GM19023 (cell line): ENCODE measurements around the gene MYG1.

Source experiments
- ATAC-seq: cut with Tn5 transposase; IDR thresholded peaks from one replicate; pipeline ENCODE4 v1.9.1; 2021; ENCODE audit warnings: mild to moderate bottlenecking, moderate library complexity; ENCODE audit not compliant: unreplicated experiment

The MYG1 gene

GRCh38 chr12:53299454-53300180 lies at the start of gene MYG1:
Gene MYG1, plus strand, starts transcription at chr12:53299695. Its CDS starts 43 bp downstream, at chr12:53299738.
- ATAC-seq, result peak; percentile 75

- peak; percentile 78 for ATAC-seq
These were observed 47.8 kb upstream of the MYG1 start for GRCh38 chr12:53251477-53252348.

- no peak for ATAC-seq
These were observed 47.1 kb upstream of the MYG1 start for GRCh38 chr12:53252349-53252916.

GRCh38 chr12:53253298-53253697 lies 46.2 kb upstream of the MYG1 start:
- ATAC-seq, result no peak

- no peak for ATAC-seq
These were observed 44.5 kb upstream of the MYG1 start for GRCh38 chr12:53254816-53255545.

- ATAC-seq, result no peak
These were observed 43.5 kb upstream of the MYG1 start for GRCh38 chr12:53255996-53256395.

GRCh38 chr12:53258541-53259539 lies 40.7 kb upstream of the MYG1 start:
- no peak for ATAC-seq

- no peak for ATAC-seq
These were observed 39.6 kb upstream of the MYG1 start for GRCh38 chr12:53259891-53260290.

GRCh38 chr12:53265783-53266182 lies 33.7 kb upstream of the MYG1 start:
- no peak for ATAC-seq

GRCh38 chr12:53267306-53267998 lies 32.0 kb upstream of the MYG1 start:
- ATAC-seq, result no peak

- peak; percentile 80 for ATAC-seq
These were observed 31.4 kb upstream of the MYG1 start, which contains the start of gene ESPL1 for GRCh38 chr12:53267999-53268629. Gene ESPL1, plus strand, starts transcription at chr12:53268299. Its CDS starts 468 bp downstream, at chr12:53268767.

- ATAC-seq, result no peak
These were observed 30.6 kb upstream of the MYG1 start for GRCh38 chr12:53268630-53269562.

- ATAC-seq, result no peak
These were observed 25.1 kb upstream of the MYG1 start for GRCh38 chr12:53274445-53274844.

GRCh38 chr12:53276511-53276910 lies 23.0 kb upstream of the MYG1 start:
- ATAC-seq, result no peak

GRCh38 chr12:53277981-53278380 lies 21.5 kb upstream of the MYG1 start:
- ATAC-seq, result no peak

GRCh38 chr12:53279283-53279869 lies 20.1 kb upstream of the MYG1 start:
- ATAC-seq, result no peak

- no peak for ATAC-seq
These were observed 19.5 kb upstream of the MYG1 start for GRCh38 chr12:53279888-53280498.
